22Rv1 (cell line): ENCODE data around the gene CST8.

Experiments
- H3K27ac ChIP-seq: fragments of 450-650 bp; 2 replicates; pipeline ENCODE4 v1.5.1; 2017
- ZFX ChIP-seq: fragments of 450-650 bp; IDR thresholded peaks from 2 replicates; pipeline ENCODE4 v1.6.1; 2017; ENCODE audit warnings: antibody characterized with exemption, borderline replicate concordance
- TF ChIP-seq, protein P1 (sequence below): fragments of 450-650 bp; IDR thresholded peaks from 2 replicates; pipeline ENCODE4 v1.5.1; 2017; ENCODE audit warnings: mild to moderate bottlenecking

The CST8 gene

DNA sequence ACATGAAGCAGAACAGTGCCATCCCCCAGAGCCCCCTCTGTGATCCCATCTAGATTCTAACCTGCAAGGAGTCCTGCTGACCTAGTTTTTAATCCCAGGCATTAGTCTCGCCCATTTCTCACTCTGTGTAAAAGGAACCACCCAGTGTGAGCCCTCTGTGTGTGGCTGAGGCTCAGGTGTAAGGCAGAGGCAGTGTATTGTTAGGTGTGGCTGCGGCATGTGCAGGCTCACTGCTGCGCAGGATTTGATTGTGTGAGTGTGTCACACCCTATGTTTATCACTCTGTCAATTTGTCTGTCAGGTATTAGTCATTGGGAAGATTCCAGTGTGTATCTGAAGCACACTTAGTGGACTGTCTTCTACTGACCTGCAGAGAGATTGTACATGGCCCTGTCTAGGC, 13.7 kb upstream of the CST8 start:
- no peak overlapping the region for H3K27ac ChIP-seq
- TF ChIP-seq ZFX: no peak
- TF ChIP-seq, protein P1, sequence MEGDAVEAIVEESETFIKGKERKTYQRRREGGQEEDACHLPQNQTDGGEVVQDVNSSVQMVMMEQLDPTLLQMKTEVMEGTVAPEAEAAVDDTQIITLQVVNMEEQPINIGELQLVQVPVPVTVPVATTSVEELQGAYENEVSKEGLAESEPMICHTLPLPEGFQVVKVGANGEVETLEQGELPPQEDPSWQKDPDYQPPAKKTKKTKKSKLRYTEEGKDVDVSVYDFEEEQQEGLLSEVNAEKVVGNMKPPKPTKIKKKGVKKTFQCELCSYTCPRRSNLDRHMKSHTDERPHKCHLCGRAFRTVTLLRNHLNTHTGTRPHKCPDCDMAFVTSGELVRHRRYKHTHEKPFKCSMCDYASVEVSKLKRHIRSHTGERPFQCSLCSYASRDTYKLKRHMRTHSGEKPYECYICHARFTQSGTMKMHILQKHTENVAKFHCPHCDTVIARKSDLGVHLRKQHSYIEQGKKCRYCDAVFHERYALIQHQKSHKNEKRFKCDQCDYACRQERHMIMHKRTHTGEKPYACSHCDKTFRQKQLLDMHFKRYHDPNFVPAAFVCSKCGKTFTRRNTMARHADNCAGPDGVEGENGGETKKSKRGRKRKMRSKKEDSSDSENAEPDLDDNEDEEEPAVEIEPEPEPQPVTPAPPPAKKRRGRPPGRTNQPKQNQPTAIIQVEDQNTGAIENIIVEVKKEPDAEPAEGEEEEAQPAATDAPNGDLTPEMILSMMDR: no peak

DNA sequence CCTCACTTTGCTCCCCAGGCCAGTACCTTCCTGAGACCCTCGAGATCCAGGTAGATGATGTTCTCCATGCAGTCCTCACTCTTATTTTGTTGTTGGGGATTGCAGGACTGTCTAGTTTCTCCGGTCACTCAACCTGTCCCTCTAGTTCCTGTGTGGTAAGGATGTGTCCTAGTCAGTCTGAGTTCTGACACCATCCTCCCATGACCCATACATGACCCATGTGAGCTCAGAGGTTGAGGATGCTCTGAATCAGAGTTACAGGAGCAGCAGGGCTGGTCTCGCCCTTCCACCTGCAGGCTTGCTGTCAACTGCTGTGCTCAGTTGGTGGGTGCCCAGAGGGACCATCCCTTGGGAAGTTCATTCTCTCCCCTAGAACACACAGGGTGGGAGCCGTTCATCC, 11.9 kb upstream of the CST8 start:
- TF ChIP-seq, protein P1: no peak
- no peak for TF ChIP-seq ZFX
- H3K27ac ChIP-seq: no peak overlapping the region

DNA sequence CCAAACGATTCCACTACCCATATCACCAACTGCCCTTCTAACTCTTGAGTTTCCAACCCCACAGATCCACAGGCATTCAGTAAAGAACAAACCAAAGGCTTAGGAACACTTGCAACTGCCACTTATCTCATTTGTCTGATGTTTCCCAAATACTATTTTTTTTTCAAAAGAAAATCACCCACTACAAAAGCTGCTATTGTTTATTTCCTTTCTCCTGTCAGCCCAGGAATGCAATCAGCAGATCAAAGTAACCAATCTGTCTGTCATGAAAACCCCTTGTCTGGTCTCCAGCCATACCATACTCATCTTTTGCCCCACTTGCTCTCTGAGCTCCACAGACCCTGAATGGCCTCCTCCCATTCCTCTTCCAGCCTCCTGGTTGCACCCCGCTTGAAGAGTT, 8.8 kb upstream of the CST8 start:
- no peak for TF ChIP-seq ZFX
- TF ChIP-seq, protein P1: no peak
- no peak overlapping the region for H3K27ac ChIP-seq

DNA sequence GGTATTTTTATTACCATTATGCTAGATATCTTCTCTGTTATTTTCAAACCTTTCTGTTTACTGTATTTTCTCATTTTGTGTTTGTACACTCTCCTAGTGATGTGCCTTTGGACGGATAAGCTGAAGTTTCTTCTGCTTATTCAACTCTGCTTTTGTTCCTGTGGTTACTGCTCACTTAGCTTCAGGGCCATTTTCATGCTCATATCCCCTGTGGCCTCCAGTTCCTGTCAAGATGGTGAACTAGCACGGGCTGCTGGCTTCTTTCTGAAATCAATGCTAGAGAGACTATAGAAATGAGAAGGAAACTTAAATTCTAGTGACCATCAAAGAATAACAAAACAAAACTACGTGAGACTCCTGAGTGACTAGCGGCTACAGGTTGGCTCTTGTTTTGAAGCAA, 6.8 kb upstream of the CST8 start:
- TF ChIP-seq, protein P1: no peak
- TF ChIP-seq ZFX: no peak
- no peak overlapping the region for H3K27ac ChIP-seq

DNA sequence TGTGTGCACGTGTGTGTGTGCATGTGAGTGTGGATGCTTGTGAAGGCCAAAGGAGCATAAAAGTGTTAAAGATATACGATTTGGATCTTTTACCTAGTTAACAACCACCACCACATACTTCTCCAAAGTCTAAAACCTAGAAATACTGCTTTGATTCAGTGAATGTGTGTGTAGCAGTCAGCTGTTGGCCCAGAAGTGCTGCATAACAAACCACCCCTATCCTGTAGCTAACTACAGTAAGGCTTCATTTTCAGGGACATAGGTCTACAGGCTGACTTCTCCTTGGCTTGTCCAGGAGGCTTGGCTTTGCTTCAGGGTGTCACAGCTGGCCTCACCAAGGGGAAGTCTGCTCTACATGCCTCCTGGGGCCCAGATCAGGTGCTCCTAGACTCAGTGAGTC, 2.4 kb upstream of the CST8 start:
- no peak overlapping the region for H3K27ac ChIP-seq
- no peak for TF ChIP-seq ZFX
- TF ChIP-seq, protein P1: no peak

DNA sequence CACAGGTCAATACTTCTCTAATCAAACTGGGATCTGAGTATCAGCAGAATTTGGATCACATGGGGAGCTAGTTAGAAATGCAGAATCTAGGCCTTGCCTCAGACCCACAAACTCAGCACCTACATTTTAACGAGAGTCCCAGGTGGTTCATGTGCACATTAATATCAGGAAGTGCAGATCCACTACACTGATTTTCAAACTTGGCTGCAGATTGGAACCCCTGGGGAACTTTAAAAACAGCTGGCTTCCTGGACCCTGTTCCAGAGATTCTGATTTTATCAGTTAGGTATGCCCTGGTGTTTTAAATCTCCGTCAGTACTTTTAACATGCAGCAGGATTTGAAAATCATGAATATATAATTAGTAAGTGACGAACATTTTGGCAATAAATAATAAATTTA, 1.9 kb upstream of the CST8 start:
- TF ChIP-seq, protein P1: no peak
- no peak for TF ChIP-seq ZFX
- no peak overlapping the region for H3K27ac ChIP-seq

DNA sequence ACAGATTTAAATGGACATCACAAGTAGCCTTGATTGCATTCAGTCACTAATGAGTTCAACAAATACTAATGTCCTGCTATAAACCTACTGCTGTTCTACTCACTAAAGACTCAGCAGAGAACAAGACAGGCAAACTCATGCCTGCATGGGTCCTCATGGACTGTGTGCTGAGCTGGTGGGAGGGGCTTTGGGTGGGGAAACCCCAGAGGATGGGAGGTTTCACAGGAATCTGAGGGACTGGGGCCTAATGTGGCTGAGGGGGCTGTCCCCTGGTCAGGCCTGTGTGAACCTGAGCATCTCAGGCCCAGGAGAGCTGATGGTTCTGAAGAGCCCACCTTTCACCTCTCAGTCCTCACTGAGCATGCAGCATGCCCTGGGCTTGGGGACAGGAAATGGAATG, 1.4 kb downstream of the CST8 start:
- no peak for TF ChIP-seq ZFX
- H3K27ac ChIP-seq: no peak overlapping the region

DNA sequence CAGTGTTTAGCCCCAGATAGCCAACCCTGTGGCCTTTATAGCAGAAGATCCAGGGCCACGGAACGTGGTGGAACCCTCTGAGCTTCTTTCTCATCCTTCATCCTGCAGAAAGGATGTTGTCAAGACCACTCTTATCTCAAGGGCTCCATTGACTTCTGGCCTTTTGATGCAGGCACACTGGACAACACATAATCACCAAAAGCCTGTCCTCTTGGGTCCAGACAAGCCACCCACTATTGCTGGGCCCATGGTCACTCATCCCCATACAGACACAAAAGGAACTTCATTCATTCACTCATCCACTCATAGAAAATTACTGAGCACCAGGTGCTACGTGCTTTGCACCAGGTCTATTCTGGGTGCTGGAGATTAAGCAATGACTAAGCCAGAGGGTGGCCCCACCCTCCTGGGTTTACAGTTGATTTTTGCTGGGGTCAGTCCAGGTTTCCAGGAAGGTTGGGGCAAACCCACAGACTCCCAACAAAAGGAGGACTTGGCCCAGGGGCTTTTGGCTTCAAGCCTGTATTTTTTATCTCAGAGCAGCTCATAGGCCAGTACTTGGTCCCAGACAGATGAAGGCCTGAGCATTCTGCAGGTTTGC, 2.4 kb downstream of the CST8 start:
- H3K27ac ChIP-seq: no peak overlapping the region
- TF ChIP-seq ZFX: no peak
- TF ChIP-seq, protein P1: no peak
